Measurements from ENCODE around the gene PLEKHA7.

- no peak for TF ChIP-seq CENPX (CRISPR knock-in tag; IDR thresholded peaks at IDR 0.05)
- no peak for TF ChIP-seq ZBTB21 (CRISPR knock-in tag; IDR thresholded peaks at IDR 0.05)
- TF ChIP-seq KAT7 (CRISPR knock-in tag; IDR thresholded peaks at IDR 0.05; ENCODE audit: borderline replicate concordance) = no peak
- no peak for TF ChIP-seq FOXP4 (CRISPR knock-in tag; IDR thresholded peaks at IDR 0.05)
- TF ChIP-seq SMARCC2 (IDR thresholded peaks at IDR 0.05) = no peak
- no peak for TF ChIP-seq MLLT10 (CRISPR knock-in tag; IDR thresholded peaks at IDR 0.05)
- no peak for TF ChIP-seq ZNF264 (CRISPR knock-in tag; IDR thresholded peaks at IDR 0.05)
Measured at GRCh38 chr11:16776711-16777612, 237.3 kb downstream of the PLEKHA7 start.
